ENCODE results near the gene EIPR1.
"Not testable (repeated sequence)": the region's sequence is repeated elsewhere in the genome, so short reads cannot be mapped to it uniquely, and the experiment has no call there.

The EIPR1 gene

DNA sequence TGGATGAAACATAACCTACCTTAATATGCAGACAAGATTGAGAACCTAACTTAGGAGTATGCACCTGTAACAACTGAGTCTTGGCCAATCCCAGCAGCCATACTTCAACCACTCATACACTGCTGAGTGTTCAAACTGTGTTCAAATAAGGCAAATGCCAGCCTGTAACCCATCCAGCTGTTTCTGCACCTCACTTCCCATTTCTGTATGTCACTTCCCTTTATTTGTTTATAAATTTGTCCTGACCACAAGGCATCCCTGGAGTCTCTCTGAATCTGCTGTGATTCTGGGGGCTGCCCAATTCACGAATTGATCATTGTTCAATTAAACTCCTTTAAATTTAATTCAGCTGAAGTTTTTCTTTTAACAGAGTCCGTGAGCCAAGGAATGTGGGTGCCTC is 20.2 kb downstream of the EIPR1 start:
- H3K4me1 ChIP-seq (ENCODE audit: control insufficient read depth, insufficient read depth, low read length, poor library complexity, severe bottlenecking); H3K4me3 ChIP-seq (ENCODE audit: extremely low read depth, insufficient read depth, low read length, poor library complexity, severe bottlenecking); H3K27ac ChIP-seq (ENCODE audit: low read depth, low read length, severe bottlenecking); H3K9me3 ChIP-seq (ENCODE audit: control insufficient read depth, low read length): not testable (repeated sequence)
- H3K36me3 ChIP-seq (ENCODE audit: control insufficient read depth, insufficient read depth, low read length) = peaks cover 12% of the 10 kb centered on the region
- 80 to 100% methylated on average over 1 of the region's 2 CpGs for WGBS, 2 experiments (ENCODE audit: insufficient coverage in 2 of 2)

DNA sequence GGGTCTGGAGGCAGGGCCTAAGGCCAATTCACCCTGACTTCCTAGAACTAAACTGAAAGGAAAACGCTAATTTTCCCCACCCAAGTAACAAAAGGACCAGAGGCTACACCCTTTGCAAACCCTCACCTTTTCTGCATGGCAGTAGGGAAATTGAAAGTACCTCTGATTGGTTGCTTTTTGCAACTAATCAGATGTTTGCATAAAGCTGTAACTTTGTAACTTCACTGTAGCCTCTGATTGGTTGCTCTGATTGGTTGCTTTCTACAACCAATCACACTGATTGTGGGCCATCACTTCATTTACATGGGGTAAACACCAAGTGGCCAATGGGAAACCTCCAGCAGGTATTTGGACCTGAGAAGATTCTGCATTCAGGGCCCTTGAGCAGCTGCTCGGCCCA is 20.8 kb downstream of the EIPR1 start:
- 89 to 100% methylated on average over 1 of the region's 2 CpGs for WGBS, 2 experiments (ENCODE audit: insufficient coverage in 2 of 2)
- no peaks in the 10 kb centered on the region for H3K9me3 ChIP-seq (ENCODE audit: control insufficient read depth, low read length)
- peaks cover 3% of the 10 kb centered on the region for H3K4me1 ChIP-seq (ENCODE audit: control insufficient read depth, insufficient read depth, low read length, poor library complexity, severe bottlenecking)
- no peak overlapping the region for H3K27ac ChIP-seq (ENCODE audit: low read depth, low read length, severe bottlenecking)
- H3K36me3 ChIP-seq (ENCODE audit: control insufficient read depth, insufficient read depth, low read length) = peaks cover 13% of the 10 kb centered on the region
- H3K4me3 ChIP-seq (ENCODE audit: extremely low read depth, insufficient read depth, low read length, poor library complexity, severe bottlenecking) = no peak overlapping the region

DNA sequence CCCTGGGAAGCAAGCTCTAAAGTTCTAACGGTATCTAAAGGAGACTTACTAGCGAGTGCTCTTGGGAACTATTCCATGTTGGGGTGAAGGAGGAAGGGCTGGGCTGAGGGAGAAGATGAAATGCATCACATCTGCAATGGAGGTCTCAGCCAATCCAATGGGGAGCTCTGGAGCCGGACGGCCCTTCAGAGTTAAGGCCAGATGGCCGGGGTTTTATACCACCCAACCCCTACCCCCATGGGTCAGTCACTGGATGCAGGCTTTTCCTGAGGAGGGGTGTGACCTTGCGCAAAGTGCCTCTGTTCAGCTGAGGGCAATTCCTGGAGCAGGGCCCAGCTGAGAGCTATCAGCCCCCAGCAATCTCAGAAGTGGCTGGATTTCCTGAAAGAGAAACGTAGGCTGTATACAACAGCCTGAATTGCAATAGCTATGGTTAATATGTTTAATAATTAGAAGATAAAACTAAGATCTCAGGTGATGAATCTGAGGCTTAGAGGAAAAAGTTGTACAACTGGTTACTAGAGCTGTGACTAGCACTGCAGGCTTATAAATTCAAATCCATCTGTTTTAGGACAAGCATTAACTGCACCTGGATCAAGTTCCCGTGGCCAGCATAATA is 21.6 kb downstream of the EIPR1 start:
- H3K27ac ChIP-seq (ENCODE audit: low read depth, low read length, severe bottlenecking) = no peak overlapping the region
- no peaks in the 10 kb centered on the region for H3K4me1 ChIP-seq (ENCODE audit: control insufficient read depth, insufficient read depth, low read length, poor library complexity, severe bottlenecking)
- WGBS, 2 experiments (ENCODE audit: insufficient coverage in 2 of 2) = 77 to 95% methylated on average over 4 to 5 of the region's 8 CpGs
- no peaks in the 10 kb centered on the region for H3K9me3 ChIP-seq (ENCODE audit: control insufficient read depth, low read length)
- peaks cover 13% of the 10 kb centered on the region for H3K36me3 ChIP-seq (ENCODE audit: control insufficient read depth, insufficient read depth, low read length)
- H3K4me3 ChIP-seq (ENCODE audit: extremely low read depth, insufficient read depth, low read length, poor library complexity, severe bottlenecking) = no peak overlapping the region

DNA sequence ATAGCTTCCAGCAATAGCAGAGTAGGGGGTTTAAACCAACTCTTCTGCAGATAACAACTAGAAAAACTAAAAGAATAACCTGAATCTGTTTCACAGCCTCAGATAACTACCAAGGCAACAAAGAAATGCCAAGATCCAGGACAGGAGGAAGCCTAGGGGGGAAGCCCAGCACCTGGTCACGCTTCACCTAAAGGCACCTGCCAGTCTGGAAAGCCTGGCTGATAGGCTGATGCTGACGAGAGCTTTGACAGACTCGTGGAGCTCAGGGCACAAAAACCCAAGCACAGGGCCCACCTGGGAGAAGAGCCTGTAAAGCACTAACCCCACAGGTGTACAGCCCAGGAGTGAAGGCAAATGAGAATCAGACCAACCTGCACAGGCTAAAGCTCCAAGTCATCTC is 22.6 kb downstream of the EIPR1 start:
- H3K36me3 ChIP-seq (ENCODE audit: control insufficient read depth, insufficient read depth, low read length) = peaks cover 13% of the 10 kb centered on the region
- no peak overlapping the region for H3K27ac ChIP-seq (ENCODE audit: low read depth, low read length, severe bottlenecking)
- no peaks in the 10 kb centered on the region for H3K4me1 ChIP-seq (ENCODE audit: control insufficient read depth, insufficient read depth, low read length, poor library complexity, severe bottlenecking)
- H3K9me3 ChIP-seq (ENCODE audit: control insufficient read depth, low read length) = no peaks in the 10 kb centered on the region
- no peak overlapping the region for H3K4me3 ChIP-seq (ENCODE audit: extremely low read depth, insufficient read depth, low read length, poor library complexity, severe bottlenecking)
- 93 to 95% methylated on average over 3 of the region's 3 CpGs for WGBS, 2 experiments (ENCODE audit: insufficient coverage in 2 of 2)

DNA sequence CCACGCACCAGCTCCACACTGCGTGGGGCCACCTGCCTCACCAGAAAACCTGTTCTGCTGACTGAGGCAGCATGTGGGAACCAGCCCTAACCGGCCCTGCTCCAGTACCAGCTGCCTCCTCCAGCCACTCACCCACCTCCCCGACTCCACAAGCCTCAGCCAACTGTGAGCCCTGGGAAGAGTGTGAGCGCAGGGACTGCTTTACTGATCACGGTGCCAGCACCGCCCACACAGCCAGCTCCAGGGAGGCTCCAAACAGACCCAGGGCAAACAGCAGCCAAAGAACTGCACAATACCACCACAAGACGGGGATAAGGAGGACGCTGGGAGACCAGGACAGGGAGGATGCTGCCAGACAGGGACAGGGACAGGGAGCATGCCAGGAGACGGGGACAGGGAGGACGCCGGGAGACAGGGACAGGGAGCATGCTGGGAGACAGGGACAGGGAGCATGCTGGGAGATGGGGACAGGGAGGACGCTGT is 28.4 kb downstream of the EIPR1 start:
- no peaks in the 10 kb centered on the region for H3K9me3 ChIP-seq (ENCODE audit: control insufficient read depth, low read length)
- no peak overlapping the region for H3K27ac ChIP-seq (ENCODE audit: low read depth, low read length, severe bottlenecking)
- H3K4me3 ChIP-seq (ENCODE audit: extremely low read depth, insufficient read depth, low read length, poor library complexity, severe bottlenecking) = no peak overlapping the region
- H3K4me1 ChIP-seq (ENCODE audit: control insufficient read depth, insufficient read depth, low read length, poor library complexity, severe bottlenecking) = no peaks in the 10 kb centered on the region
- WGBS, 2 experiments (ENCODE audit: insufficient coverage in 2 of 2) = 92 to 94% methylated on average over 10 to 11 of the region's 13 CpGs
- peaks cover 22% of the 10 kb centered on the region for H3K36me3 ChIP-seq (ENCODE audit: control insufficient read depth, insufficient read depth, low read length)

GRCh38 chr2:3348767-3349166 is 28.9 kb downstream of the EIPR1 start:
- WGBS, 2 experiments (ENCODE audit: insufficient coverage in 2 of 2) = 89 to 92% methylated on average over 10 to 12 of the region's 12 CpGs
- Histone ChIP-seq H3K9me3 (ENCODE audit: control insufficient read depth, low read length) (no peaks in the 10 kb centered on the region), H3K27ac (ENCODE audit: low read depth, low read length, severe bottlenecking) (no peak overlapping the region), H3K4me1 (ENCODE audit: control insufficient read depth, insufficient read depth, low read length, poor library complexity, severe bottlenecking) (no peaks in the 10 kb centered on the region), H3K36me3 (ENCODE audit: control insufficient read depth, insufficient read depth, low read length) (peaks cover 19% of the 10 kb centered on the region), H3K4me3 (ENCODE audit: extremely low read depth, insufficient read depth, low read length, poor library complexity, severe bottlenecking) (no peak overlapping the region)

GRCh38 chr2:3345621-3346020 is 32.0 kb downstream of the EIPR1 start:
- no peak overlapping the region for H3K4me3 ChIP-seq (ENCODE audit: extremely low read depth, insufficient read depth, low read length, poor library complexity, severe bottlenecking)
- 98 to 99% methylated on average over 7 of the region's 7 CpGs for WGBS, 2 experiments (ENCODE audit: insufficient coverage in 2 of 2)
- no peaks in the 10 kb centered on the region for H3K4me1 ChIP-seq (ENCODE audit: control insufficient read depth, insufficient read depth, low read length, poor library complexity, severe bottlenecking)
- H3K36me3 ChIP-seq (ENCODE audit: control insufficient read depth, insufficient read depth, low read length) = peaks cover 9% of the 10 kb centered on the region
- H3K9me3 ChIP-seq (ENCODE audit: control insufficient read depth, low read length) = no peaks in the 10 kb centered on the region
- H3K27ac ChIP-seq (ENCODE audit: low read depth, low read length, severe bottlenecking) = no peak overlapping the region

GRCh38 chr2:3344897-3345296 is 32.7 kb downstream of the EIPR1 start:
- 93 to 96% methylated on average over 3 to 4 of the region's 6 CpGs for WGBS, 2 experiments (ENCODE audit: insufficient coverage in 2 of 2)
- no peak overlapping the region for H3K27ac ChIP-seq (ENCODE audit: low read depth, low read length, severe bottlenecking)
- H3K9me3 ChIP-seq (ENCODE audit: control insufficient read depth, low read length) = no peaks in the 10 kb centered on the region
- H3K4me3 ChIP-seq (ENCODE audit: extremely low read depth, insufficient read depth, low read length, poor library complexity, severe bottlenecking) = no peak overlapping the region
- peaks cover 13% of the 10 kb centered on the region for H3K36me3 ChIP-seq (ENCODE audit: control insufficient read depth, insufficient read depth, low read length)
- no peaks in the 10 kb centered on the region for H3K4me1 ChIP-seq (ENCODE audit: control insufficient read depth, insufficient read depth, low read length, poor library complexity, severe bottlenecking)

- Histone ChIP-seq H3K27ac (ENCODE audit: low read depth, low read length, severe bottlenecking) (no peak overlapping the region), H3K4me3 (ENCODE audit: extremely low read depth, insufficient read depth, low read length, poor library complexity, severe bottlenecking) (no peak overlapping the region), H3K9me3 (ENCODE audit: control insufficient read depth, low read length) (no peaks in the 10 kb centered on the region), H3K36me3 (ENCODE audit: control insufficient read depth, insufficient read depth, low read length) (peaks cover 14% of the 10 kb centered on the region), H3K4me1 (ENCODE audit: control insufficient read depth, insufficient read depth, low read length, poor library complexity, severe bottlenecking) (no peaks in the 10 kb centered on the region)
- 83 to 89% methylated on average over 5 to 6 of the region's 11 CpGs for WGBS, 2 experiments (ENCODE audit: insufficient coverage in 2 of 2)
Observed at GRCh38 chr2:3343012-3343411, 34.6 kb downstream of the EIPR1 start.

DNA sequence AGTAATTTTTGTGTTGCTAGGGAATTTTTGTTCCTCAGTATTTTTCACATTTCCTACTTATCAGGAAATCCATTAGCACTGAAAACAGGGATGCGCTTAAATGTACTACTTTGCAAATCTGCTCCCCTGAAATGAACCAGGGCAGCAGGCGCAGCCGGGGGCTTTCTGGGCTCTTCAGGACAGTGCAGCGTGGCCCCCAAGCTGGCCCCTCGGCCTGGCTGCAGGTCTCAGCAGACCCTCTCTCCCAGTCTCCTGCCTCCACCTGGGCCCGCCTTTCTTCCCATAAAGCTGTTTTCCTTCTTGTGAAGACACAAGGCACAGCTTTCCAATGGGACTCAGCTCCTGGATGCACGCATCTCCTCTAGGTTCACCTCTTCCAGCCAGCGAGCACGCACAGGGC is 35.3 kb downstream of the EIPR1 start:
- WGBS, 2 experiments (ENCODE audit: insufficient coverage in 2 of 2) = 94 to 95% methylated on average over 7 to 9 of the region's 9 CpGs

DNA sequence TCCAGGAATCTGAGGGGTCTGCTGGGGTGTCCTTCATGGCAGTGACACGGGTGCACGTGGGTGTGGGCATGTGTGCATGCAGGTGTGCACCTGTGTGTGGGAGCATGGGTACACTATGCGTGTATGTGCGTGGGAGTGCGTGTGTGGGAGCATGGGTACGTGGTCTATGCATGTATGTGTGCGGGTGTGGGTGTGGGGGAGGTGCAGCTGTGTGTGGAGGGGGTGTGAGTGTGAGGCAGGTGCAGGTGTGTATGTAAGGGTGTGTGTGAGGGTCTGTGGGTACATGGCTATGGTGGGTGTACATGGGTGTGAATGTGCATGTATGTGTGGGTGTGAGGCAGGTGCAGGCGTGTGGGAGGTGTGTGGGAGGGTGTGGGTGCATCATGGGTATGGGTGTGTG is 36.3 kb downstream of the EIPR1 start:
- Histone ChIP-seq H3K27ac (ENCODE audit: low read depth, low read length, severe bottlenecking) (no peak overlapping the region), H3K4me3 (ENCODE audit: extremely low read depth, insufficient read depth, low read length, poor library complexity, severe bottlenecking) (no peak overlapping the region)

More for the DNA sequence above, 35.3 kb downstream of the EIPR1 start:
- Histone ChIP-seq H3K9me3 (ENCODE audit: control insufficient read depth, low read length) (no peaks in the 10 kb centered on the region), H3K27ac (ENCODE audit: low read depth, low read length, severe bottlenecking) (no peak overlapping the region), H3K4me3 (ENCODE audit: extremely low read depth, insufficient read depth, low read length, poor library complexity, severe bottlenecking) (no peak overlapping the region), H3K36me3 (ENCODE audit: control insufficient read depth, insufficient read depth, low read length) (peaks cover 14% of the 10 kb centered on the region), H3K4me1 (ENCODE audit: control insufficient read depth, insufficient read depth, low read length, poor library complexity, severe bottlenecking) (no peaks in the 10 kb centered on the region)

More for the DNA sequence above, 36.3 kb downstream of the EIPR1 start:
- peaks cover 18% of the 10 kb centered on the region for H3K36me3 ChIP-seq (ENCODE audit: control insufficient read depth, insufficient read depth, low read length)
- H3K4me1 ChIP-seq (ENCODE audit: control insufficient read depth, insufficient read depth, low read length, poor library complexity, severe bottlenecking) = no peaks in the 10 kb centered on the region
- WGBS, 2 experiments (ENCODE audit: insufficient coverage in 2 of 2) = 97 to 98% methylated on average over 8 of the region's 8 CpGs
- H3K9me3 ChIP-seq (ENCODE audit: control insufficient read depth, low read length) = no peaks in the 10 kb centered on the region

Measured in mesodermal cell (in vitro differentiated cells).